ENCODE data around the gene ZDHHC8.

ZDHHC8 gene

DNA sequence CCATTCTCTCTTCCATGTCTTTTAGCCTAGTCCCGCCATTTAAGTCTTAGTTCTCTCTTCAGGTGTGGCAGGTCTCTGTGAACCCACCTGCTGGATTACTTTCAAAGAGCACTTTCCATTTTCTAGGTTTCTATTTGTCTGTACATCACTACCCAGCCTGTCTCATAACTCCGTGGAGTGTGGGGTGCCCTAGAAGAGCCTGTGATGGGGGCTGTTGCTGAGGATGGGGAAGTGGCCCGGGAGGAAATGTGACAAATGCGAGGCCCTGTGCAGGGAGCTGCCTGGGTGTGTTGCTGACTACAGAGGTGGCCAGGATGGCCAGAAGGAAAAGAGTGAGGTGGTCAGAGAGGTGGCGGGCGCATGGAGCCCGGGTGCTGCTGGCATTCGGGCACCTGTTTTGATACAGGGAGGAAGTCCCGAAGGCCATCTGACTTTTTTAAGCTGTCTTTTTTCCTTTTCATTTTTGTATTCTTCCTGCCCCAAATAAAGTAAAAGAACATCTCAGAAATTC is 40.8 kb upstream of the ZDHHC8 start:
- H3K36me3 Mint-ChIP-seq: peaks cover 80% of the 10 kb centered on the region
- H3K4me1 Mint-ChIP-seq: peaks cover 11% of the 10 kb centered on the region
- no peaks in the 10 kb centered on the region for H3K27me3 Mint-ChIP-seq
- H3K27ac Mint-ChIP-seq: no peak overlapping the region
- H3K9me3 Mint-ChIP-seq: no peaks in the 10 kb centered on the region
- no peak overlapping the region for H3K4me3 Mint-ChIP-seq
- CTCF ChIA-PET: no interaction called here
- no peak for DNase-seq

DNA sequence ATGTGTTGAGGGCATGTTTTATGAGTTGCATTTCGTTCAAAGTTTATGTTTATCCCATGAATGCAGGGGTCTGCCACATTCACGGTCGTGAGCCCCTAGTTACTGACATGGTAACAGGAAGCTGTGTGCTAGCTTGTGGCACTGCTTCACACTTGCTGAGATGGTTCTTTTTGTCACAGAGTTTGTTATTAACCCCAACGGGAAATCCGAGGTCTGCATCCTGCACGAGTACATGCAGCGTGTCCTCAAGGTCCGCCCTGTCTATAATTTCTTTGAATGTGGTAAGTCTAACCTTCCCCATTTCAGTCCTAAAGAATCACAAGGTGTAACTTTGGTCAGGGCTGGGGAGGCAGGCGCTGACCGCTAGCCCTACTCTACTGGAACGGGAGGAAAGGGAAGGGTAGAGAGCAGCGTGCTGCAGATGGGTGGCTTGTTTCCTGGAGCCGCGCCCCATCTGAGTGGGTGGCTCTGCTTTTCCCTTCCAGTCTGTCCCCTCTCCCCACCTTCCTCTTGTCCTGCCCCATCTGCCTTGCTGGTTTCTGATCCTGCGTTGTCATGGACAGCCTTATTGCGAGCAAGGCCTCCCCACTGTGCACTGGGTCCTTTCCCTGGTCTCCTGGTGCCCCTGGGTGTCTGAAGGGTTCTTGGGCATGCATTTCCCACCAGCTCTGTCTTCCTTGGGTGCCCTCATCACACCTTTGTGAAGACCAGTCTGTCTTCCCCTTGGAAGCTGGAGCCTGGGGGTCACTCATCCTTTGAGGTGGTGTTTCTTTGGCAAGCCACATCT is 39.7 kb upstream of the ZDHHC8 start:
- no peak overlapping the region for H3K4me3 Mint-ChIP-seq
- DNase-seq: no peak

DNA sequence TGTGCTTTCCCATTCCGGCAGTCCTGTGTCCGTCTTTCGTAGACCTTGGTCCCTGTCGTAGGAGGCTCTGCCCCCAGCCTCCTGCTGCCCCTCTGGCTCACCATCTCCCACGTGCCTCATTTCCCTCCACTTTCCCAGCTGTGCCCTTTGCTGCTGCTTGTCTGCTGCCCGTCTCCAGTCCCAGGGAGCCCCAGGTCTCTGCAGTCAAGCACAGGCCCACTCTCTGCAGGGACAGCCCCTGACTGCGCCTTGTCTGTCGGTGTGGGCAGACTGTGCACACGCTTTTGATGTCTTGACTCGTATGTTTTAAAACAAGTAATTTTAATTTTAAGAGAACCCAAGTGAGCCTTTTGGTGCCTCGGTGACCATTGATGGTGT is 39.1 kb upstream of the ZDHHC8 start:
- Mint-ChIP-seq H3K4me3 (no peak overlapping the region), H3K9me3 (peaks cover 3% of the 10 kb centered on the region), H3K27ac (no peak overlapping the region), H3K36me3 (peaks cover 80% of the 10 kb centered on the region), H3K27me3 (no peaks in the 10 kb centered on the region), H3K4me1 (peaks cover 13% of the 10 kb centered on the region)
- no peak for DNase-seq
- CTCF ChIA-PET: no interaction called here

More for the DNA sequence above, 39.7 kb upstream of the ZDHHC8 start:
- Mint-ChIP-seq H3K27me3 (no peaks in the 10 kb centered on the region), H3K4me1 (peaks cover 11% of the 10 kb centered on the region), H3K9me3 (peaks cover 3% of the 10 kb centered on the region), H3K36me3 (peaks cover 80% of the 10 kb centered on the region), H3K27ac (peak overlapping the region; percentile 28)
- CTCF ChIA-PET: no interaction called here

DNA sequence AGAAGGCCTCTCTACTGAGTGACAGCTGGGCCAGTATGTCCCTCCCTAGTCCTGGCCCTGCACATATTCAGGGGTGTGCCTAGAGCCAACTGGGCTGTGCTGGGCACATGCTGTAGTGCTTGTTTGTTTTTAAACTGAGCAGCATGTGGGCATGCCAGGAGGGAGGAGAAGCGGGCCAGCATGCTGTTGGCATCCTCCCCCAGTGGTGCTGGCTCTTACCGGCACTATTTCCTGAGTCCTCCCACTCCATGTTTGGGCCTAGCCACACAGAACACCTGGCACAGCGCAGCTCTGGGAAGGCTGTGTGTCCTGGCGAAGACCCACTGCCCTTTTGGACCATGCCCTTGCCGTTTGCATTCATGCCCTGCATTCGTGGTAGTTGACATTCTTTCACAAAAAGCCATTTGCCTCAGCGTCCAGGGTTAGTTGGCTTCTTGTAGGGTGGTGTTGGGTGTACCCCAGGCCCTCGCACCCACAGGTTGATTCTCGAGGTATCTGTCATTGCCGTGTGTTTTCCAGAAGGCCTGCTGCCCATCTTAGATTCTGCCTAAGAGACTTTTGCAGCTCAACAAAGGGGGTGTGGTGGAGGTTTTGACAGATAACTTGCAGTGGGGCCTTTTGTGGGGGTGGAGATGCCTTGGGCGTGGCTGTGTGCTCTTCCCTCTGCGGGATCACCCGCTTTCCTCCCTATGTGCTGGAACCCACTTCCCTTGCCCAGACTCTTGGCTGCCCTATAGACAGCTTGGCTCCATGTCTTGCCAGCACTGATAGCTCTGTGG is 38.0 kb upstream of the ZDHHC8 start:
- peaks cover 3% of the 10 kb centered on the region for H3K9me3 Mint-ChIP-seq
- CTCF ChIA-PET: interaction anchor here (1.4 kb wide), 1 partner anchor 140 kb away, joined by 3 read pairs; no protein-coding TSS in a partner anchor
- H3K4me1 Mint-ChIP-seq: peaks cover 19% of the 10 kb centered on the region
- DNase-seq: no peak
- no peak overlapping the region for H3K27ac Mint-ChIP-seq
- peaks cover 83% of the 10 kb centered on the region for H3K36me3 Mint-ChIP-seq
- no peak overlapping the region for H3K4me3 Mint-ChIP-seq
- no peaks in the 10 kb centered on the region for H3K27me3 Mint-ChIP-seq

DNA sequence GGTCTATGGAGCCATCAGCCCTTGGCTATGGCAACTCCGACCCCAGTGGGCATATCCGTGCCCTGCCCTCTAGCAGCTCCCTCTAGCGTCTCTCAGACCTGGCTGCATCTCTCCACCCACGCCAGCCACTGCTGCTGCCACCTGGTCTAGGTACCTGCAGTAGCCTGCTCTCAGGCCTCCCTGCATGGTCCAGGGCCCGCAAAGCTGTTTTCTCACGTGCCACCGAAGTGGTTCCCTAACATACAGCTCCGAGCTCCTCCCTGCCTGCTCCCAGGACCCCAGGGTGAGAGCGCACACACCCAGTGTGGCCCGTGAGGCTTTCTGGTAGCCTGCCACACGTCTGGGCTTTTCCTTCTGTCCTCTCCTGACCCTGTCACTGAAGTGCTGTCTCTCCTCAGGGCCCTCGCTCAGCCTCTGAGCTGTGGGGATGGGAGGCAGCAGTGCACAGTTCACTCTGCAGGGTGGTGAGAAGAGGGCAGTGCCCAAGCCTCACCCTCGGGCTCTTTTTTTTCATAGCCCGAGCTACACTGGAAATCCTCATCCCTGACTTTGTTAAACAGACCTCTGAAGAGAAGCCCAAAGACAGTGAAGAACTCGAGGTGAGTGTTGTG is 37.3 kb upstream of the ZDHHC8 start:
- no peak for DNase-seq
- H3K4me1 Mint-ChIP-seq: peaks cover 26% of the 10 kb centered on the region
- H3K9me3 Mint-ChIP-seq: peaks cover 3% of the 10 kb centered on the region
- no peaks in the 10 kb centered on the region for H3K27me3 Mint-ChIP-seq
- CTCF ChIA-PET: interaction anchor here (1.4 kb wide), 1 partner anchor 141 kb away, joined by 3 read pairs; no protein-coding TSS in a partner anchor
- peaks cover 85% of the 10 kb centered on the region for H3K36me3 Mint-ChIP-seq
- H3K4me3 Mint-ChIP-seq: no peak overlapping the region
- H3K27ac Mint-ChIP-seq: no peak overlapping the region

DNA sequence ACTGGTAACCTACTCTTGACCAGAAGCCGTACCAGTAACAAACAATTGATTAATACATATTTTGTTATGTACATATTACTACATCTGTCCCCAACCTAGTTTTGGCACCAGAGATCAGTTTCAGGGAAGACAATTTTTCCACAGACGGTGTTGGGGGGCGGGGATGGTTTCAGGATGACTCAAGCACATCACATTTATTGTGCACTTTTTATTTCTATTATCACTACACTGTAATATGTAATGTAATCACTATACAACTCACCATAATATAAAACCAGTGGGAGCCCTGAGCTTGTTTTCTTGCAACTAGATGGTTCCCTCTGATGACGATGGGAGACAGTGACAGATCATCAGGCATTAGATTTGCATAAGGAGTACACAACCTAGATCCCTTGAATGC is 36.1 kb upstream of the ZDHHC8 start:
- peaks cover 39% of the 10 kb centered on the region for H3K4me1 Mint-ChIP-seq
- H3K27ac Mint-ChIP-seq: no peak overlapping the region
- CTCF ChIA-PET: interaction anchor here (1.1 to 1.7 kb wide), 2 partner anchors 15 to 76 kb away, joined by 3 to 4 read pairs; no protein-coding TSS in a partner anchor
- H3K27me3 Mint-ChIP-seq: no peaks in the 10 kb centered on the region
- H3K9me3 Mint-ChIP-seq: peaks cover 3% of the 10 kb centered on the region
- peaks cover 85% of the 10 kb centered on the region for H3K36me3 Mint-ChIP-seq
- no peak overlapping the region for H3K4me3 Mint-ChIP-seq
- DNase-seq: no peak

DNA sequence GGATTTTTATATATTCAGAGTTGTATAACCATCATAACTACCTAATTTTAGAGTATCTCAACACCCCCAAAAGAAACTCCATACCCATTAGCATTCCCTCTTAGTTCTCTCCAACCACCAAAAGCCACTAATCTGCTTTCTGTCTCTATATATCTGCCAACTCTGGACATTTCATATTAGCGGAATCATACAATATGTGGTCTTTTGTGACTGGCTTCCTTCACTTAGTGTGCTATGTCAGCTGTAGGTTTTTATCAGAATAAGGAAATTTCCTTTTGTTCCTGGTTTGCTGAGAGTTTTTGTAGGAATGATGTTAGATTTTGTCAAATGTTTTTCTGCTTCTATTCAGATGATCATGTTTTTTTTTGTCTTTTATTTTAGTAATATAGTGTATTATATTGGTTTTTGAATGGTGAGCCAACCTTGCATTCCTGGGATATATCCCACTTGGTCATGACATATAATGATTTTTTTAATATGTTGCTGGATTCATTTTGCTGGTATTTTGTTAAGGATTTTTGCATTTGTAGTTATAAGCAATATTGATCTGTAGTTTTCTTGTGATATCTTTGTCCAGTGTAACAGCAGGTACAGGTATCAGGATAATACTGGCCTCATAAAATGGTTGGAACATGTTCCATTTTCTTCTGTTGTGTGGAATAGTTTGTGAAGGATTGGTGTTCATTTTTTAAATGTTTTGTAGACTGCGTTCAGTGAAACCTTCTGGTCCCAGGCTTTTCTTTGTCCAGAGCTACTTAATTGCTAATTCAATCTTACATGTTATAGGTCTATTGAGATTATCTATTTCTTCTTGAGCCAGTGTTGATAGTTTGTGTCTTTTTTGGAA is 34.8 kb upstream of the ZDHHC8 start:
- H3K9me3 Mint-ChIP-seq: peaks cover 3% of the 10 kb centered on the region
- H3K4me3 Mint-ChIP-seq: no peak overlapping the region
- no peak for DNase-seq
- peaks cover 75% of the 10 kb centered on the region for H3K36me3 Mint-ChIP-seq
- CTCF ChIA-PET: interaction anchor here (1.1 to 1.7 kb wide), 2 partner anchors 14 to 78 kb away, joined by 3 to 4 read pairs; no protein-coding TSS in a partner anchor
- H3K4me1 Mint-ChIP-seq: peaks cover 49% of the 10 kb centered on the region
- no peak overlapping the region for H3K27ac Mint-ChIP-seq
- no peaks in the 10 kb centered on the region for H3K27me3 Mint-ChIP-seq

DNA sequence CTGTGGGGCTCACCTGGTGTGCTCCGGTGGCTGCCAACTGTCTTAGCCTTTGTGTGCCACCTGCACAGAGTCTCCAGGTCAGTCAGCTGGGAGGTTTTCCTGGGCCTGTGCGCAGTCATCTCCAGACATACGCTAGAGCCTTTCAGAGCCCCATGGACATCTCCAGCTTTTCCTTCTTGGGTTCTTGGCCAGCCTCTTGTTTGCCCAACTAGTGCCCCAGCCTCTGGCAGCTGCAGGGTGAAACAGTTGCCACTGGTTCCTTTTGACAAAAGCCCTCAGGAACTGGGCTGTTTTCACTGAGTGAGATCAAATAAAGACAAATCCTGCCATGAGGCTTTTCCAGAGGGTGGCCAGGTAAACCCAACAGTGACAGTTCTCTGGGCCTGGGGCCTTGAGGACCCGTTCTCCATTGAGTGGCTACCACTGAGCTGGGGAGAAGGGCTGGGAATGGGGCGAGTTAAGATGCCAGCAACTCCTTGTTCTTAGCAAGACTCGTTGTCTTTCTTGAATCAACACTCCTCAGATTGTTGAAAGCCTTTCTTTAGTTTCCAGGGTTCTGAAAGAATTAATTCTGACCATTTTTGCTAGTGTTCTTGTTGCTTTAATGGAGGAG is 32.4 kb upstream of the ZDHHC8 start:
- H3K27ac Mint-ChIP-seq: peak overlapping the region; percentile 81
- CTCF ChIA-PET: interaction anchor here (0.7 kb wide), 1 partner anchor 18 kb away, joined by 3 read pairs; no protein-coding TSS in a partner anchor
- peaks cover 51% of the 10 kb centered on the region for H3K4me1 Mint-ChIP-seq
- no peaks in the 10 kb centered on the region for H3K27me3 Mint-ChIP-seq
- H3K9me3 Mint-ChIP-seq: peaks cover 3% of the 10 kb centered on the region
- no peak for DNase-seq
- peaks cover 67% of the 10 kb centered on the region for H3K36me3 Mint-ChIP-seq
- H3K4me3 Mint-ChIP-seq: no peak overlapping the region

DNA sequence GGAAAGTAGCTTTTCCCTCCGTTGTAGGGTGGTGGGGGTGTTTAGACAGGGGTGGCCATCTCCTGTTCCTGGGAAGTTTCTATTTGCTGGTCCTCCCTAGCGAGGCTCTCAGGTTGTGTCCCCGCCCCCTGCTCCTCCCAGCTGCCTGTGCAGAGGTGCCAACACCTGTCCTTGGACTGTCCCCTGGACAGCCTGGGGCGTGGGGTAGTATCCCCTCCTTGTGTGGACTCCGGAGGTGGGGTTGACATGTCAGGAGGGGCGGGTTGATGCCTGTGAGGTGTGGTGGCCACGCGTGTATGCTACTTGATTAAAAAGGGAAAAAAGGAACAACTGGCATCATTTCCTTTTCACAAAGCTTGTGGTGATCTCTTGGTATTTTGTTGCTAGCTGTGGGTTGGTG is 30.0 kb upstream of the ZDHHC8 start:
- Mint-ChIP-seq H3K27me3 (no peaks in the 10 kb centered on the region), H3K9me3 (peaks cover under 1% of the 10 kb centered on the region), H3K4me1 (peaks cover 43% of the 10 kb centered on the region), H3K27ac (no peak overlapping the region), H3K36me3 (peaks cover 51% of the 10 kb centered on the region), H3K4me3 (no peak overlapping the region)
- no peak for DNase-seq
- CTCF ChIA-PET: interaction anchor here (0.6 to 1.4 kb wide), 3 partner anchors 11 to 218 kb away, joined by 3 to 5 read pairs (median 4); partner anchors contain the start of gene DGCR6L

DNA sequence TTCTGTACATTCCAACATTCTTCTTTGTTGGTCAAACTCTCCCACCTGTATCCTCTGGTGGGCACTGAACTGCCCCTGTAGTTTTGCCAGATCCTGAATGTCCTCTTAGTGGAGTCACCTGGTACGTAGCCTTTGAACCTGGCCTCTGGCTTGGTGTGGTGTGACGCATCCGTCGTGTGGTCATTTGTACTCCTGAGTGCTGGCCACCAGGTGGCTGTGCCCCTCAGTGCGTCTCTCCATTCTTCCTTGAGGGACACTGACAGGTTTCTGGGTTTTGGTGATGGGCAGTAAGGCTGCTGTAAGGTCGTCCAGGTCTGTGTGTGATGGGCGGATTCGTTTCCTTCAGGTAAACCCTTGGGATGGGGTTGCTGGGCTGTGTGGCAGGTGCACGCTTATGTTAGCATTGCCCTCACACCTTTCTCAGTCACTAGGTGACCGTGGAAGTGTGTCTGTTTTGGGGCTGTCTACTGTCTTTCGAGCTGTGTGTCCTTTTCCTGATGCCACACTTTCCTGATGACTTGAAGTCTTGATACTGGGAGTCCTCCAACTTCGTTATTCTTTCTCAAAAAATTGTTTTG is 29.3 kb upstream of the ZDHHC8 start:
- H3K36me3 Mint-ChIP-seq: peaks cover 50% of the 10 kb centered on the region
- no peaks in the 10 kb centered on the region for H3K27me3 Mint-ChIP-seq
- CTCF ChIA-PET: no interaction called here
- H3K4me3 Mint-ChIP-seq: no peak overlapping the region
- no peaks in the 10 kb centered on the region for H3K9me3 Mint-ChIP-seq
- no peak for DNase-seq
- H3K27ac Mint-ChIP-seq: no peak overlapping the region
- peaks cover 41% of the 10 kb centered on the region for H3K4me1 Mint-ChIP-seq

DNA sequence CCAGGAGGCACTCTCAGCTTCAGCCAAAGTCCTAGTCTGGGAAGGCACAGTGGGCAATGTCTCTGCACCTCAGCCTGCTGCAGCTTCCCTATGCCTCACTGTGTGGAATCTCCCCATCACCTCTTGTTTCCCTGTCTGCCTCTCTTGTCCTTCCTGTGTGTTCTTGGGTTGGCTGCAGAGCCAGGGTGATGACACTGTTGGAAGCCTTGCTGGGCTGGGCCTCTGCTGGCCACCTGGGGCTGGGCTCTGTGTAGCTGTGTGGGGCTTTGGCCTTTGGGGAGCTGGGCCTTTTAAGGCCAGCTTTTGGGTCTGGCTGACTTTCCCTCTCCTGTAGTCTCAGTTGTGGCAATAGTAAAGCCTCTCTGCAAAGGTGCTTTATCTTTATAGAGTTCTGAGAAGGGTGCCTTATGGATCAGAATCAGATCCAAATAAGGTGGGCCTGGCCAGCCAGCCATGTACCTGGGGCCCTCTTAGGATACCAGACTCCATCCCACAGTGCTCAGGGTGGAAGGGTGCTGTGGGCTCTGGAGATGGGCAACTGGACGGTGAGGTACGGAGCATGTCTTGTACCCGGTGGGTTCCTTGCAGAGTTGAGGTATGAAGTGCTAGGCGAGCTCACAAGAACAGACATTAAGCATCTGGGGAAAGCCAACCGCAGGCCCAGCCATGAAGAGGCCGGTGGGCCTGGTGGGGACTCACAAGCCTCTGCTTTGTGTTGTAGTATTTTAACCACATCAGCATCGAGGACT is 26.0 kb upstream of the ZDHHC8 start:
- no peak for DNase-seq
- Mint-ChIP-seq H3K4me3 (no peak overlapping the region), H3K27ac (peak overlapping the region; percentile 19), H3K4me1 (peaks cover 14% of the 10 kb centered on the region), H3K9me3 (no peaks in the 10 kb centered on the region), H3K36me3 (peaks cover 38% of the 10 kb centered on the region), H3K27me3 (no peaks in the 10 kb centered on the region)
- CTCF ChIA-PET: no interaction called here

DNA sequence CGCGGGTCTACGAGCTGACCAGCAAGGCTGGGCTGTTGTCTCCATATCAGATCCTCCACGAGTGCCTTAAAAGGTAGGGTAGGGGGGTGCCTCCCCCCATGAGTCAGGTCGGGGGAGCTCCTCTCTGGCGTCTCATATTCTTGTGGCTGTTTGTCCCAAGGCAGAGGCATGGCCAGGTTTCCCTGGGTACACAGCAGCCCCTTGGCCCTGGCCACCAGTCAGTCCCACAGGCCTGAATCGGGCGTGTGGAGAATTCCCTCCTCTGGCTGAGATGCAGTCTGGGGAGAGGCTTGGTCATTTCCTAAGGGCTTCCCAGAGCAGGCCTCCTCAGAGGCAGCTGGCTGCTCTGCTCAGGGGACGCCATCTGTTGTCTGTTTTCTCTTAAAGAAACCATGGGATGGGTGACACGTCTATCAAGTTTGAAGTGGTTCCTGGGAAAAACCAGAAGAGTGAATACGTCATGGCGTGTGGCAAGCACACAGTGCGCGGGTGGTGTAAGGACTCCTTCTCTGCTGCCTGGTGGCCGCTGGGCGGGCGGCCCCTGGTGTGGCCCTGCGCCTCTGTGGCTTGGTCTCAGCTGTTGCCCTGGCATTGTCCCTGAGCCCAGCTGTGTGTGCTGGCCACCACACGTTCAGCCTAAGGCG is 25.3 kb upstream of the ZDHHC8 start:
- Mint-ChIP-seq H3K36me3 (peaks cover 38% of the 10 kb centered on the region), H3K4me3 (no peak overlapping the region), H3K27ac (peak overlapping the region; percentile 24), H3K4me1 (peaks cover 11% of the 10 kb centered on the region), H3K9me3 (no peaks in the 10 kb centered on the region), H3K27me3 (no peaks in the 10 kb centered on the region)
- CTCF ChIA-PET: interaction anchor here (0.8 kb wide), 1 partner anchor 136 kb away, joined by 3 read pairs; no protein-coding TSS in a partner anchor
- no peak for DNase-seq

Measured in activated naive CD4-positive, alpha-beta T cell treated with anti-CD3 and anti-CD28 coated beads, Interleukin-2, amount 10 ng/mL, durations not matched to agents 7 days and 5 days (primary cell).